LNCaP clone FGC (cell line): ENCODE measurements around the gene ZBTB2.
"Not testable (repeated sequence)": the region's sequence is repeated elsewhere in the genome, so short reads cannot be mapped to it uniquely, and the experiment has no call there.

ENCODE experiments used
- DNase-seq: peaks from one replicate; pipeline ENCODE4 v3.0.0-alpha.2; 2011; ENCODE audit warnings: low read depth
- H3K4me3 ChIP-seq: 2 replicates; pipeline ENCODE4 v1.5.1; 2011; ENCODE audit warnings: mild to moderate bottlenecking, low read depth, low read length, control low read depth
- TF ChIP-seq, protein P1 (sequence below): IDR thresholded peaks from 2 replicates; pipeline ENCODE4 v1.5.1; 2012; ENCODE audit warnings: mild to moderate bottlenecking; ENCODE audit not compliant: control insufficient read depth, insufficient read depth; ENCODE audit errors: extremely low read depth

The ZBTB2 gene

DNA sequence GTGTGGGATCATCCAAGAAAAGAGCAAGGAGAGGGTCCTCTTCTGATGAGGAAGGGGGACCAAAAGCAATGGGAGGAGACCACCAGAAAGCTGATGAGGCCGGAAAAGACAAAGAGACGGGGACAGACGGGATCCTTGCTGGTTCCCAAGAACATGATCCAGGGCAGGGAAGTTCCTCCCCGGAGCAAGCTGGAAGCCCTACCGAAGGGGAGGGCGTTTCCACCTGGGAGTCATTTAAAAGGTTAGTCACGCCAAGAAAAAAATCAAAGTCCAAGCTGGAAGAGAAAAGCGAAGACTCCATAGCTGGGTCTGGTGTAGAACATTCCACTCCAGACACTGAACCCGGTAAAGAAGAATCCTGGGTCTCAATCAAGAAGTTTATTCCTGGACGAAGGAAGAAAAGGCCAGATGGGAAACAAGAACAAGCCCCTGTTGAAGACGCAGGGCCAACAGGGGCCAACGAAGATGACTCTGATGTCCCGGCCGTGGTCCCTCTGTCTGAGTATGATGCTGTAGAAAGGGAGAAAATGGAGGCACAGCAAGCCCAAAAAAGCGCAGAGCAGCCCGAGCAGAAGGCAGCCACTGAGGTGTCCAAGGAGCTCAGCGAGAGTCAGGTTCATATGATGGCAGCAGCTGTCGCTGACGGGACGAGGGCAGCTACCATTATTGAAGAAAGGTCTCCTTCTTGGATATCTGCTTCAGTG lies 40.8 kb downstream of the ZBTB2 start:
- TF ChIP-seq, protein P1, sequence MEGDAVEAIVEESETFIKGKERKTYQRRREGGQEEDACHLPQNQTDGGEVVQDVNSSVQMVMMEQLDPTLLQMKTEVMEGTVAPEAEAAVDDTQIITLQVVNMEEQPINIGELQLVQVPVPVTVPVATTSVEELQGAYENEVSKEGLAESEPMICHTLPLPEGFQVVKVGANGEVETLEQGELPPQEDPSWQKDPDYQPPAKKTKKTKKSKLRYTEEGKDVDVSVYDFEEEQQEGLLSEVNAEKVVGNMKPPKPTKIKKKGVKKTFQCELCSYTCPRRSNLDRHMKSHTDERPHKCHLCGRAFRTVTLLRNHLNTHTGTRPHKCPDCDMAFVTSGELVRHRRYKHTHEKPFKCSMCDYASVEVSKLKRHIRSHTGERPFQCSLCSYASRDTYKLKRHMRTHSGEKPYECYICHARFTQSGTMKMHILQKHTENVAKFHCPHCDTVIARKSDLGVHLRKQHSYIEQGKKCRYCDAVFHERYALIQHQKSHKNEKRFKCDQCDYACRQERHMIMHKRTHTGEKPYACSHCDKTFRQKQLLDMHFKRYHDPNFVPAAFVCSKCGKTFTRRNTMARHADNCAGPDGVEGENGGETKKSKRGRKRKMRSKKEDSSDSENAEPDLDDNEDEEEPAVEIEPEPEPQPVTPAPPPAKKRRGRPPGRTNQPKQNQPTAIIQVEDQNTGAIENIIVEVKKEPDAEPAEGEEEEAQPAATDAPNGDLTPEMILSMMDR = no peak
- no peak overlapping the region for H3K4me3 ChIP-seq
- DNase-seq = no peak

DNA sequence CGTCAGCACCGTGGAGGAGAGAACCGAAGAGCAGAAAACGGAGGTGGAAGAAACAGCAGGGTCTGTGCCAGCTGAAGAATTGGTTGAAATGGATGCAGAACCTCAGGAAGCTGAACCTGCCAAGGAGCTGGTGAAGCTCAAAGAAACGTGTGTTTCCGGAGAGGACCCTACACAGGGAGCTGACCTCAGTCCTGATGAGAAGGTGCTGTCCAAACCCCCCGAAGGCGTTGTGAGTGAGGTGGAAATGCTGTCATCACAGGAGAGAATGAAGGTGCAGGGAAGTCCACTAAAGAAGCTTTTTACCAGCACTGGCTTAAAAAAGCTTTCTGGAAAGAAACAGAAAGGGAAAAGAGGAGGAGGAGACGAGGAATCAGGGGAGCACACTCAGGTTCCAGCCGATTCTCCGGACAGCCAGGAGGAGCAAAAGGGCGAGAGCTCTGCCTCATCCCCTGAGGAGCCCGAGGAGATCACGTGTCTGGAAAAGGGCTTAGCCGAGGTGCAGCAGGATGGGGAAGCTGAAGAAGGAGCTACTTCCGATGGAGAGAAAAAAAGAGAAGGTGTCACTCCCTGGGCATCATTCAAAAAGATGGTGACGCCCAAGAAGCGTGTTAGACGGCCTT lies 41.6 kb downstream of the ZBTB2 start:
- DNase-seq = no peak
- TF ChIP-seq, protein P1 = no peak
- H3K4me3 ChIP-seq = no peak overlapping the region

DNA sequence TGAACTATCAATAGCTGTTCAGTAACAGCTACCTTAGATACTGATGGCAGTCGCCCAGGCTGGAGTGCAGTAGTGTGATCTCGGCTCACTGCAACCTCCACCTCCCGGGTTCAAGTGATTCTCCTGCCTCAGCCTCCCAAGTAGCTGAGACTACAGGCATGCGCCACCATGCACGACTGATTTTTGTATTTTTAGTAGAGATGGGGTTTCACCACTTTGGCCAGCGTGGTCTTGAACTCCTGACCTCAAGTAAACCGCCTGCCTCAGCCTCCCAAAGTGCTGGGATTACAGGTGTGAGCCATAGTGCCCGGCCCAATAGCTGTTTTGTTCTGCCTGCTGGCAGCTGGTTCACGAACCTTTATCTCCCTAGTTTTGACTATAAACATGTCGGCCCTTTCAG lies 48.6 kb downstream of the ZBTB2 start:
- H3K4me3 ChIP-seq, DNase-seq: not testable (repeated sequence)

DNA sequence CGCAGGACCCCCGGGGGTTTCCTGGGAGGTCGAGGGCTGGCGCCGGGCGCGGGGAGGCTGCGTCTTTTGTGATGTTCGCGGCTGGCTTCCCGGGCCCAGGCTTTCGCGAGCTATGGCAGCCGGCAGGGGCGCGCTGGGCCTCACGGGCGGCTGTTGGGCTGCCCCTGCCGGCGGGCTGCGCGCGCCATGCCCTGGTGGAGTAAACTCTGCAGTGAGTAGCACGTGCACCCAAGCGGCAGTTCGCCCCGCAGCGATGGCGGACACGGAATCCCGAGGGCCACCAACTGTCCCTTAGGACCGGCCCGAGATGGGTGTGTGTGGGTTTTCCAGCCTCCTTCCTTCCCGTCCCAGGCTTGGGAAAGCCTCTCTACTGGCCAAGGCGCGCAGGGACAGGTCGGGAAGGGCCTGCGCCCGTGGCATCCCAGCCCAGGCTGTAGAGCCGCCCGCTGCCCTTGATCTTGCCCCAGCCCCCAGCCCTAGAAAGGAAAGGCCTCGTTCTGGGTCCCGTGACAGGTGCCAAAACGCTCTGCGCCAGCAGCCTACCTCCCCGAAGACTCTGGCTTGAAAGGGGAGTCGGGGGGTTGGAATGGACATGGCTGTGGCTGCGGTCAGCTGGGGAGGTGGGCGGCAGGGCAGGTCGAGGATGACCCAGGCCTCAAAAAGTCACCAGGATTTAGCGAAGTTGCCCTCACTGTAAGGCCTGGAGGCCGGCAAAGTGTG lies 49.7 kb downstream of the ZBTB2 start:
- H3K4me3 ChIP-seq = no peak overlapping the region
- TF ChIP-seq, protein P1 = no peak
- no peak for DNase-seq

DNA sequence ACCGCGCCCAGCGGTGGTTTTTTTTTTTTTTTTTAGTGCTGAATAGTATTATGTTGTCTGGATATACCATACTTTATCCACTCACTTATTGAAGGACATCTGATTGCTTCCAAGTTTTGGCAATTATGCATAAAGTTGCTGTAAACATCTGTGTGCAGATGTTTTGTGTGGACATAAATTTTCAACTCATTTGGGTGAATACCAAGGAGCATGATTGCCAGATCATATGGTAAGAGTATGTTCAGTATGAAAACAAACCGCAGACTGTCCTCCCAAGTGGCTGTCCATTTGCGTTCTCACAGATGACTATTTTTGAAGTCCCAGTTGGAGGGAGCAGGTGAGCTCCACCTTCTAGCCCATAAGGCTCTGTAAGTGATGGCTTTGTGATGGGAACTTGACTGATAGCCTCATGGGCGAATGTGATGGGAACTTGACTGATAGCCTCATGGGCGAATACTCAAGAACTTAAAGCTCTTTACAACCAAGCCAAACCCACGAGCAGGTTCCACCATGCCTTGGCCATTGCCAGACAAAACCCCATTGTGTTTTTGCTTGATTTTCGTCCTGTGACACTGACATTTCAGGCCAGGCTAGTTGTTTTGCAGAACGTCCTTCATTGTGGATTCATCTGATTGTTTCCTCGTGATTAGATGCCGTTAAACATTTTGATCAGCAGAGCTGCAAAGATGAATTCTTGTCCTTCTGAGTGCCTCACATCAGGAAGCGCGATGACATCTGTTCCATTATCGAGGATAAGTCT lies 51.0 kb downstream of the ZBTB2 start:
- no peak for DNase-seq
- H3K4me3 ChIP-seq = no peak overlapping the region
- TF ChIP-seq, protein P1 = no peak

- TF ChIP-seq, protein P1 = no peak
- no peak overlapping the region for H3K4me3 ChIP-seq
- DNase-seq = no peak
These were observed 52.0 kb downstream of the ZBTB2 start for GRCh38 chr6:151339369-151339768.
